Stimulated activated CD4-positive, alpha-beta T cell treated with anti-CD3 and anti-CD28 coated beads, Interleukin-12 subunit alpha, Interleukin-12 subunit beta, amount 100 ng/mL, for 4 hours (primary cell): ENCODE results near the gene CHST9.

Experiments used
- DNase-seq: peaks from one replicate; pipeline ENCODE4 v3.0.0-alpha.2; 2020

Gene CHST9

DNA sequence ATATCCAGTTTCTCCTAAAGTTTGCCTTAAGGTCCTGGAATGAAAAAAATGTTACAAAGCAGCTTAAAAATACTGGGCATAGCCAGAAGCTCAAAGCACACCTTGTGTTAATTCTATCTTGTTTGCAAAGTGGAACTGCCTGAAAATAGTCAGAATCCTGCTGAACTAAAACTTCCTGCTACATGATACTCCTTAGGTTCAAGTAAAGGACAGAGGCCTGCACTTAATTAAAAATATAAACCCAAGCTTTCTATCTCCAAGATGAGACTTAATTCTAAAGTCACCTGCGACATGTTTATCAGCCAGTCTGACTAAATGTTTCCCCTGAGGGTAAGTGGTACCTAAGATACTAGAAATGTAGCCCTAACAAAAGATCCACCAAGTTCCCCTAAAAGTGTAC lies 103.4 kb downstream of the CHST9 start:
- no peak for DNase-seq

- DNase-seq = no peak
These were observed 109.3 kb downstream of the CHST9 start for GRCh38 chr18:27075828-27076227.

- no peak for DNase-seq
These were observed 111.7 kb downstream of the CHST9 start for GRCh38 chr18:27073404-27073830.

DNA sequence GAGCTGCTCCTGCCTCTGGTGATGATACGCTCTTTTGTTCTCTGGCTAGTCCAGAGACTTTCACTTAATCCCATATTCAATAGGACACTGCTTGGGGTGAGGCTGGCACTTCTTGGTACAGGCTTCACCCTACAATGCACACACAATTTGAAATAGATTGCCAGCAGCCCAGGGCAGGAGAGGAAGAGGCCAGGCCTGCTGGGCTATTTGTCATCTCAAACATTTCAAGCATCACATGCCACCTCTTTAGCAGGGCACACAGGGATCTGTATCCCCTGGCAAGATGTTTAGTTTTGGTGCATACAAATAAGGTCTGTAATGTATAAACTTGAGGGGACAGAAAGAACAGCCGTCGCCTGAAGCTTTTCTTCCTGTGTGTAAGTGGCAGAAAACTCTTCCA lies 120.4 kb downstream of the CHST9 start:
- DNase-seq = no peak

DNA sequence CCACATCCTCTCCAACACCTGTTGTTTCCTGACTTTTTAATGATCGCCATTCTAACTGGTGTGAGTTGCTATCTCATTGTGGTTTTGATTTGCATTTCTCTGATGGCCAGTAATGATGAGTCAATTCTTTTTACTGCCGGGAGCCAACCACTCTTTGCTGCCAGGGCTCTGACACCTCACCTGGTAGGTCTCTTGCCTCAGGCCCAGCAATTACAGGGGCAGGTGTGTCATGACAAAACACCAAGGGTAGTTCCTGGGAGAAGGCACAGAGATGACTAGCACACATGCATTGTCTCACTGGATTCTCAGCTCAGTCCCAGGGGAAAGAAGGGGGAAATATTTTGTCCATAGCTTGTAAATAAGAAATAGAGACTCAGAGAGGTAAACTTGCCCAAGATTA lies 122.3 kb downstream of the CHST9 start:
- DNase-seq = no peak

DNA sequence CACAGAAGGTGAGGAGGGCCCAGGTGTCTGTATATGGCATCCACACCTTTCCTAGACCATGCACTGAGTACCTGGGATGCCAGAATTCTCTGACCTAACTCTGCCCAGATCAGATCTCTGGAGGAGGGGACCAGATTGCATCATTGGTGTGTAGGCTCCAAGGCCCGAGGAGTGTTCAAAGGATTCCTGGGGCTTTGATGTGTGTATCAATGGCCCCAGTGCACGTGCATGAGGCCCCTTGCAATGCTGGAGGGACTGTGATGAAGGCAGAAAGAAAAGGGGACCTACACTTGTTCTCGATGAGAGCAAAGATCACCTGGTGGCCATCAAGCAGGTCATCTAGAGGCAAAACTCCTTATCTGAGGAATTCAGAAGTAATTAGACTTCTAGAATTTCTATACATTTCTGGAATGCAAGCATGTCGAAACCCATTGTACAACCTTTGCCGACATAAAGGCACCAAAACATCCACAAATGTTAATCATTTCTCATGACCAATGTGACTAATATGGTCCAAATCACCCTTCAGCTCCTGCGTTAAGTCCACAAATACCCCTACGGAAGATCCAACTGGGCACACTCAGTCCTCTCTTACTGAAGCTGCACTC lies 123.5 kb downstream of the CHST9 start:
- DNase-seq = no peak

GRCh38 chr18:27057519-27058234 lies 127.4 kb downstream of the CHST9 start:
- DNase-seq = no peak

DNA sequence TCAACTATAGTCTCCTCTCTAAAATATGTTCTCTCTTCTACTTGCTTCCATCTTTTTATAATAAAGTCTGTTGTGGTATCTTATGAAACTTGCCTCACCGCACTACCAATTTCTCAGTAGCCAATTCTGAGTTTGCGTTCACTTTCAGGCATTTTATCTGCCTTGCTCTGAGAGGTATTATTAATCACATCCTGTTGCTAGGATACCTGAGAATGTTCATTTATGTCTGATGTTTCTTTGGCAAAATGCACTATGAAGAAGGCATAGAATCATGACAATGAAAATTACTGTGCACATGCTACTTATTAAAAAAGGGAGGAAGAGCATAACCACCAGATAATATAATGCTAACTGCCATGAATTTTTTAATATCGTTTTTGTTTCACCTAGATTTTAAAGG lies 130.2 kb downstream of the CHST9 start:
- no peak for DNase-seq

DNA sequence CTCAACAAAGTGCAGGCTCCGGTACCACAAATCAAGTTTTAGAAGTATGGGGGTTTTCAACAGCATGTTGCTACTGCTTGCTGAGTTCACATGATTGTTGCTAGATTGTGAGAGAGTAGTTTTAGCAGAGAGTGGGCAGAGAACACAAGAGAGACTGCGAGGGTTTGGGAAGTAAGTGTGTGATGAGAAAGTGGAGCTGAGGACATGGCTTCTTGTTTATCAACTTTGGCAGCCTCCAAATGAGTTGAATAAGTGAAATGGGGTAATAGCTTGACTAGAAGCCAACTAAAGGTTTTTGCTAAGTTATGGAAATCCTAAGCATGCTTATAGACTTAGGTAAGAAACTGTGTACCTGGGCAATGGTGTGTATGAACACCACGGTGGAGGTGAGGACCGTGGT lies 135.1 kb downstream of the CHST9 start:
- DNase-seq = no peak

DNA sequence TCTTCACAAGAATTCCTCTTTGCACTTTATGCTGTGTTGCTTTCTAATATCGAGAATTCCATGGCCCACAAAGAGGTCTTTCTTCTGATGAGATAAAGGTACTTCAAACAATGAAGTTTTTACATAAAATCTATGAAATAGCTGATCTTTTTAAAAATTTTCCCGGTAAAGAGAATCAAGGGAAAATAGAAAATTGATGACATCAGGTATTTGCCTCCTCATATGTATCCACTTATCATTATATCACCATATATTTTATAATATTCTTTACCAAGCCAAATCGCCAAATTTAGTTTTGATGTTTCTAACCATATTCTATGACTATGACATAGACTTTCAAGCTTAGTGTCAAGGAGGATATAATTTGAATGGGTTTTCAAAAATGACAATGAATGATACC lies 139.8 kb downstream of the CHST9 start:
- DNase-seq = no peak

- no peak for DNase-seq
These were observed 142.9 kb downstream of the CHST9 start for GRCh38 chr18:27042177-27042576.

- DNase-seq = no peak
These were observed 144.3 kb downstream of the CHST9 start for GRCh38 chr18:27040796-27041195.

- no peak for DNase-seq
These were observed 151.4 kb downstream of the CHST9 start for GRCh38 chr18:27033722-27034121.

GRCh38 chr18:27030421-27030820 lies 154.7 kb downstream of the CHST9 start:
- DNase-seq = no peak

DNA sequence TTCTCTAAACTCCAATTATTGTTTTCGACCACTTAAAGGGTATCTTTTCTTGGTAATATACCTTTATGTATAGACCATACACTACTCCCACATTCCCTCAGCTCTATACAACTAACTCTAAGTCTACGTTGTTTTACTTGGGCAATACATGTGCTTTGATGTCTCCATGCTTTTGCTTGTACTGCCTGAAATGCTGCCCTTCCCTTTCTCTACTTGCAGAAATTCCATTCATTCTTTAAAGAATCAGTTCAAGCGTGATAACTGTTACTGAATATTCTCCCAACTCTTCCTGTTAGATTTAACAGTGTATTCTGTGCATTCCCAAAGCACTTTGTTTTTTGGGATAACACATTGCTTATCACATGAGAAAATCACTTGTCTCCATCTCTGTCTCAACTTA lies 162.6 kb downstream of the CHST9 start:
- no peak for DNase-seq

GRCh38 chr18:27017901-27018500 lies 167.1 kb downstream of the CHST9 start:
- DNase-seq = no peak

DNA sequence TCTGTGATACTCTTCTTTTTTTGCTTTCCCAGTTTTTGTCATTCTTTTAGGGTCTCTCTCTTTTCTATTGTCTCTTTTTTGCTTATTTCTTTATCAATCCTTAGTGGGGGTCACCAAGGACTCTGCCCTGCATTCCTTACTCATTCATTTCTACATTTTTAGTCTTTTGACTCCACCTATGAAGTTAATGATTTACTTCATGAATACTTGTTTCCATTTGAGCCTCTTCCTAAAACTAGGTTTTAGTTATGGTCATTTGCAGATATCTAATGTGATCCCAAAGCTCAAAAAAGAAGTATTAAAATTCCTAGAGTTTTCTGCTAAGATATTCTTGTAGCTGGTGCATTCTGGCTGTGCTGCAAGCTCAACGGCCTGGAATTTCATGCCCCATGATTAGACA lies 170.3 kb downstream of the CHST9 start:
- no peak for DNase-seq

DNA sequence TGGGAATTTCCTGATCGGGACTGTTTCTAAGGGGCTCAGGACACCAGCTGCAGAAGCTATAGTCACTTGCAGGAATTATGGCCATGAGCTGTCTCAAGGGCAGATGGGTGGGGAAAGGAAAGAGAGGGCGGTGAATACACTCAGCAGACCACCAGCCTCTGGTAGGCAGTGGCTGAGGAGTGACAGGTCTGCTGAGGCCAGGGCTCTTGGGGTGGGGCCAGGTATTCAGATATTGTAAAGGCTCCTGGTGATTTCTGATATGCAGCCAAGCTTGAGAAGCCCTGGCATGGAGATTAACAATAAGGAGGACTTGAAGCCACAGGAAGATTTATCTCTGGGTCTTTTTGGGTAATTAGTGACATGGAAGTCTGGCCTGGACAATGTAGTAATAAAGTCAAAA lies 174.3 kb downstream of the CHST9 start:
- DNase-seq = no peak

DNA sequence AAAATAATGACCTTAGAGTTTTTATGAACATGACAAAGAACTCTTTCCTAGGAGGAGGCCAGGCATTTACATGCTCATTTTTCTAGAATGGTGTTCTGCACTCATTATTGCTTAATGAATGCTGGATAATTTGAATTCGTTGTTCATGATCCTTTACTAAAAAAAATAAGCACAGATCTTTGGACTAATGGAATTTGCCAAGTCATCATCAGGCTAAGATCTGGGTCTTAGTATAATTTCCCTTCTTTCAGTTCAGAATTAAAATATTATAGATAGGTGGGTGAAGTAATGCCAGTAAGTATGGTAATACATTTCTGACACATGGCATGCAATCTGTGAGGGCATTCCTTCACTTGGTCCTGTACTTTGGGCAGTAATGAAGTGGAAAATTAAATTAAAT lies 175.8 kb downstream of the CHST9 start:
- DNase-seq = no peak

DNA sequence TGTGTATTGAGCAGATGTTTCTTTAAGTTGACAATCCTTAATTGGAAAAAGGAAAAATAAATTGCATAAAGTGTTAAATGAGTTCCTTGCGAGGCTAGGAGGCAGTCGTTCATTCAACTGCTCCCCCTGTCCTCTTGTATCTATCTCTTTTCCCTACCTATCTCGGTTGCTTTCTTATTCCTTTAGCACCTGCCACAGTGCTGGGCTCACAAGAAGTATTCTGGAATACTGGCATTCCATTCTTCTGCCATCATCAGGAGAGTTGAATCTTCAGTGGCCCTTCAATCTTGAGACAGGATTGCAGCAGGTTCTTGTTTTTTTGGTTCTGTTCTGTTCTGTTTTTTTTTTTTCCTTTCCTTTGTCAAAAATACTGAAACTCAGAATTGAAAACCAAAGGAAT lies 176.5 kb downstream of the CHST9 start:
- no peak for DNase-seq

GRCh38 chr18:27007880-27008279 lies 177.2 kb downstream of the CHST9 start:
- no peak for DNase-seq

DNA sequence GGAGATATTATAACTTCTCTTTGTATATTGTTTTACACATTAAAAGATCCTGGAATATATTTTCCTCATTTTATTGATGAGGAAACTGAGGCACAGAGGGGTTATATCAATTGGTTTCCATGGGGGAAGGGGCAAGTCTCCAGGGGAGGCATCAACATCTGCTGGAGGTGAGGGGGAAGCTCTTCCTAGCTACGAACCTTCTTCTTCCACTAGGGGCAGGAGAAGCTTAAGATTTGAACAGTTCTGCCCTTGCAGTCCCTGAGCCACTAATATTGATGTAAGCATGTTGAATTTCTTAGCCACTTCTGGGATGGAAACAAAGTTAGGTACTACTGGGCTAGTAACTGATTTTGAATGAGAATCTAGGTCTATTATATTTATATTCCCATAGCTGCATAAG lies 179.5 kb downstream of the CHST9 start:
- DNase-seq = no peak

DNA sequence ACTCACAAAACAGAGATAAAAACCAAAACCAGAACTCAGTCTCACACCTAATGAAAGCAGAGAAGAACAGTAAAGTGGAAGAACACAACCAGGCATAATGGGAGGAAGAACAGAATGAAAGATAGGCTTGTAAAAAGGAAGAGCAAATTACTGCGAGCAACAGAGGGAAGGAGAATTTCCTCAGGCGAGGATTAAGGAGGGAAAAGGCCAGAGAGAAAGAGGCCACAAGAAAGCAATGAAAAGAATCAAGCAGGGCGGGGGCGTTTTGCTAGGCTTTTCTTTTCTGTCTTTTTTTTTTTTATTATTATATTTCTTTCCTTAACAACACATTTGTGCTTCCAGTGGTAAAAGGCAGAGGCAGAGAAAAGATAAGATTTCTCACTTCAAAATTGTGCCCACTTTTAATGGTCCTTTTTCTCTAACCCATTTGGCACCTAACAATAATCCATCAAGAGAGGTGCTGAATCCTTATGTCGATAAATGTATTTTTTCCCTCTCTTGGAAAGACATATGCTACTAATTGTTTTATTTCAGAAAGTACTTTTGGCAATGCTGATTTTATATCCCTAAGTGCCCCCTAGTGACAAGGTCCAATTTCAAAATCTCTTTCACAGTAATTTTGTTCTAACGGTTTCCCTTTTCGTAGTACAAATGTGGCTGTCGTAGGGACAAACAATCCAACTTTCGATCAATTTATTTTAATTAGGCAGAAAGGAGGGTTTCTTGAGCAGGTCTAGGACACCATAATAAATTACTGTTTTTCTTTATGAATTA lies 180.9 kb downstream of the CHST9 start:
- no peak for DNase-seq

DNA sequence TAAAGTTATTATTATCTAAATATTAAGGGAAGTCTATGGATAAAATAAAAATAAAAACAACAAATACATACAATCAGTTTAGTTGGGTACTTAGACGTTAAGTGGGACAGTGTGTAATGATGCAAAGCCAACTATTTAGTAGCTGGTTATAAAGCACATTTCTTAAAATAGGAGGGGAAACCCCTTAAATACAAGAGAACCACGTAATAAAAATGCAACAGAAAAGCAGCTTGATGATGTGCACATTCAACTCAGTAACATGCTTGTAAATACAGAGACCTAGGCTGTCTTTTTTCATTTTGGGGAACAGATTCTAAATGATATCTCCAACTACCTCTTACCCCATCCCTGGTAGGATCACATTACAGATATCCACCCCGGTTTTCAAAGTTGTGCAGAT lies 185.3 kb downstream of the CHST9 start:
- DNase-seq = no peak
